ENCODE data around the gene ZBTB12. TPM values are rescaled to one million over a fixed set of nuclear protein-coding genes. Genes with fewer than 3 reads are reported as not detected.

Gene ZBTB12
- total and polyA plus RNA-seq, 2 of the 13 experiments (the other 11 are each of a cell fraction or from before 2014, with no cell fraction given), result 4.8 to 6.0 TPM

DNA sequence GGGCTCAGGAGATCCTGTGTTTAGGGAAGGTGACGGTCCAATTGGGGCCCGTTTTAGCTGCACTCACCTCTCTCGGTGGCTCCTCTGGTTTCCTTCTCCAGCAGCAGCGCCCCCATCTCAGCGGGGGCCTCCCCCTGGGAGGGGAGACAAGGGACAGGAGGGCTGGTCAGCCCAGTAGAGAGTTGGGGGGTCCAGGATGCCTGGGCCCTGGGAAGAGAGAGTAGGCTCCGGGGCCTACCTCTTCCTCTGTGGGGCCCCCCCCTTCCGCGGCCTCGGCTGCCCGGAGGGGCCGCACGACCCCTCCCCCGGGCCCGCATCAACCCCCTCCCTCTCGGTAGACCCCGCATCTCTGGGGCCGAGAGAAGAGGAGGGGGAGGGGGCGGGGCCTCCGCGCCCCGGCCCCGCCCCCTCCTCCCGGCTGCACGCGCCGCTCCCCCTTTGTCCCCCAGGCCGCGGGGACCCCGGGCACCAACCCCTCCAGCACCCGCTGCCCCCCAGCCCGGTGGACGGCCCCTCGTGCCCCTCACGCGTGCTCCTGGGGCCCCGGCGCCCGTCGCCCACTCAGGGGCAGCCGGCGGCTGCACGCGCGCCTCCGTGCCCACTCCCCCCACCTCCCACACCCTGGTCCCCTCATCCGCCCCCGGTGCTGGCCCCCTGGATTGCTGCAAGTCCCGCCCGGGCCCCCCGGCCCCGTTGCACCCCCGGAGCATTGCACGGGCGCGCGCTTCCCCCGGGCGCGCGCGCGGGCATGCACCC is 4.9 kb downstream of the ZBTB12 start (continued):
- TF ChIP-seq, protein P1, sequence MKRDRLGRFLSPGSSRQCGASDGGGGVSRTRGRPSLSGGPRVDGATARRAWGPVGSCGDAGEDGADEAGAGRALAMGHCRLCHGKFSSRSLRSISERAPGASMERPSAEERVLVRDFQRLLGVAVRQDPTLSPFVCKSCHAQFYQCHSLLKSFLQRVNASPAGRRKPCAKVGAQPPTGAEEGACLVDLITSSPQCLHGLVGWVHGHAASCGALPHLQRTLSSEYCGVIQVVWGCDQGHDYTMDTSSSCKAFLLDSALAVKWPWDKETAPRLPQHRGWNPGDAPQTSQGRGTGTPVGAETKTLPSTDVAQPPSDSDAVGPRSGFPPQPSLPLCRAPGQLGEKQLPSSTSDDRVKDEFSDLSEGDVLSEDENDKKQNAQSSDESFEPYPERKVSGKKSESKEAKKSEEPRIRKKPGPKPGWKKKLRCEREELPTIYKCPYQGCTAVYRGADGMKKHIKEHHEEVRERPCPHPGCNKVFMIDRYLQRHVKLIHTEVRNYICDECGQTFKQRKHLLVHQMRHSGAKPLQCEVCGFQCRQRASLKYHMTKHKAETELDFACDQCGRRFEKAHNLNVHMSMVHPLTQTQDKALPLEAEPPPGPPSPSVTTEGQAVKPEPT (CRISPR knock-in tag; IDR thresholded peaks at IDR 0.05; ENCODE audit: low read depth), result no peak
- TF ChIP-seq TBX2 (CRISPR knock-in tag; IDR thresholded peaks at IDR 0.05; ENCODE audit: borderline replicate concordance), result no peak
- TF ChIP-seq ZNF704 (CRISPR knock-in tag; IDR thresholded peaks at IDR 0.05; ENCODE audit: borderline replicate concordance), result no peak
- TF ChIP-seq FOXK1 (CRISPR knock-in tag; IDR thresholded peaks at IDR 0.05; ENCODE audit: borderline replicate concordance, low read depth), result no peak
- TF ChIP-seq BRCA1 (CRISPR knock-in tag; IDR thresholded peaks at IDR 0.05), result no peak
- no peak for TF ChIP-seq NR2F6 (IDR thresholded peaks at IDR 0.05)
- TF ChIP-seq NR2F6 (CRISPR knock-in tag; IDR thresholded peaks at IDR 0.05), result no peak
- TF ChIP-seq AGO1 (IDR thresholded peaks at IDR 0.05; ENCODE audit: low read depth, low read length, poor library complexity, severe bottlenecking), result no peak
- no peak for TF ChIP-seq PCBP1 (IDR thresholded peaks at IDR 0.05; ENCODE audit: borderline replicate concordance, low read depth, low read length)
- no peak for TF ChIP-seq ZNF501 (CRISPR knock-in tag; IDR thresholded peaks at IDR 0.05)
- TF ChIP-seq, protein P2, sequence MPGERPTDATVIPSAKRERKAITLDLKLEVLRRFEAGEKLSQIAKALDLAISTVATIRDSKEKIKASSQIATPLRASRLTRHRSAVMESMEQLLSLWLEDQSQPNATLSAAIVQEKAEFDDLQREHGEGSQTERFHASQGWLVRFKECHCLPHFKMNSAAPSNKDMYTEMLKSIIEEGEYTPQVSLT (CRISPR knock-in tag; IDR thresholded peaks at IDR 0.05; ENCODE audit: borderline replicate concordance, low read depth), result no peak
- no peak for TF ChIP-seq ZNF24 (IDR thresholded peaks at IDR 0.05)
- no peak for TF ChIP-seq ZNF460 (CRISPR knock-in tag; IDR thresholded peaks at IDR 0.05; ENCODE audit: borderline replicate concordance)
- TF ChIP-seq ZNF383 (CRISPR knock-in tag; IDR thresholded peaks at IDR 0.05; ENCODE audit: borderline replicate concordance), result no peak
- no peak for TF ChIP-seq HIVEP1 (CRISPR knock-in tag; IDR thresholded peaks at IDR 0.05)
- no peak for TF ChIP-seq ZNF747 (CRISPR knock-in tag; IDR thresholded peaks at IDR 0.05; ENCODE audit: borderline replicate concordance)
- TF ChIP-seq ZNF17 (CRISPR knock-in tag; IDR thresholded peaks at IDR 0.05), result no peak
- TF ChIP-seq MTA3 (CRISPR knock-in tag; IDR thresholded peaks at IDR 0.05), result no peak
- TF ChIP-seq ZNF737 (CRISPR knock-in tag; IDR thresholded peaks at IDR 0.05; ENCODE audit: borderline replicate concordance), result no peak
- no peak for TF ChIP-seq ZSCAN9 (CRISPR knock-in tag; IDR thresholded peaks at IDR 0.05; ENCODE audit: borderline replicate concordance)
- TF ChIP-seq HDAC1 (CRISPR knock-in tag; IDR thresholded peaks at IDR 0.05), result peak; percentile 26; the same call in 1 of the 2 replicates
- no peak for TF ChIP-seq ZNF326 (CRISPR knock-in tag; IDR thresholded peaks at IDR 0.05; ENCODE audit: borderline replicate concordance)
- no peak for TF ChIP-seq CBX5 (CRISPR knock-in tag; IDR thresholded peaks at IDR 0.05; ENCODE audit: borderline replicate concordance)
- no peak for TF ChIP-seq FOSL2 (CRISPR knock-in tag; IDR thresholded peaks at IDR 0.05)
- no peak for TF ChIP-seq ZNF3 (CRISPR knock-in tag; IDR thresholded peaks at IDR 0.05)
- peak; percentile 5; the same call in 1 of the 2 replicates for TF ChIP-seq EEA1 (CRISPR knock-in tag; IDR thresholded peaks at IDR 0.05; ENCODE audit: borderline replicate concordance)
- TF ChIP-seq ZNF746 (CRISPR knock-in tag; IDR thresholded peaks at IDR 0.05), result no peak
- peak; percentile 40; the same call in 1 of the 2 replicates for TF ChIP-seq SALL2 (CRISPR knock-in tag; IDR thresholded peaks at IDR 0.05)

All from HepG2 (cell line).